DMS153 (cell line): ENCODE measurements around the gene TRIM69.
"Not testable (repeated sequence)": the region's sequence is repeated elsewhere in the genome, so short reads cannot be mapped to it uniquely, and the experiment has no call there.

Experiments used
- DNase-seq: peaks from one replicate; lab custom pipeline; 2025; lab: John Stamatoyannopoulos, UW

The TRIM69 gene

GRCh38 chr15:44736181-44736765 is at the start of gene TRIM69:
Gene TRIM69 (plus strand): TSS chr15:44736528. CDS start chr15:44736705, 177 bp downstream.
- no peak for DNase-seq

- DNase-seq, result not testable (repeated sequence)
These were observed 47.0 kb upstream of the TRIM69 start for GRCh38 chr15:44689318-44689717.

GRCh38 chr15:44690245-44690644 is 46.1 kb upstream of the TRIM69 start:
- not testable (repeated sequence) for DNase-seq

GRCh38 chr15:44692659-44693058 is 43.7 kb upstream of the TRIM69 start:
- no peak for DNase-seq

GRCh38 chr15:44694416-44694815 is 41.9 kb upstream of the TRIM69 start:
- no peak for DNase-seq

- DNase-seq, result no peak
These were observed 41.0 kb upstream of the TRIM69 start for GRCh38 chr15:44695294-44695693.

- no peak for DNase-seq
These were observed 39.3 kb upstream of the TRIM69 start for GRCh38 chr15:44697014-44697413.

- no peak for DNase-seq
These were observed 37.7 kb upstream of the TRIM69 start for GRCh38 chr15:44698641-44699040.

- not testable (repeated sequence) for DNase-seq
These were observed 35.7 kb upstream of the TRIM69 start for GRCh38 chr15:44700676-44701075.

GRCh38 chr15:44705986-44706385 is 30.3 kb upstream of the TRIM69 start:
- DNase-seq, result no peak

- DNase-seq, result no peak
These were observed 29.9 kb upstream of the TRIM69 start for GRCh38 chr15:44706401-44706800.

- no peak for DNase-seq
These were observed 29.2 kb upstream of the TRIM69 start for GRCh38 chr15:44706946-44707636.

- DNase-seq, result no peak
These were observed 25.9 kb upstream of the TRIM69 start for GRCh38 chr15:44710236-44711095.

GRCh38 chr15:44711096-44711742 is 25.1 kb upstream of the TRIM69 start, which contains the start of the genes B2M and PATL2:
Gene B2M (plus strand): TSS chr15:44711517. CDS start chr15:44711547, 30 bp downstream.
Gene PATL2 (minus strand): TSS chr15:44711323. CDS start chr15:44676490, 34,833 bp downstream.
- DNase-seq, result peak; percentile 72

- no peak for DNase-seq
These were observed 24.5 kb upstream of the TRIM69 start for GRCh38 chr15:44711743-44712345.

- DNase-seq, result peak; percentile 35
These were observed 23.9 kb upstream of the TRIM69 start for GRCh38 chr15:44712346-44713005.

- DNase-seq, result no peak
These were observed 23.0 kb upstream of the TRIM69 start for GRCh38 chr15:44713006-44713966.

GRCh38 chr15:44715142-44715796 is 21.1 kb upstream of the TRIM69 start:
- DNase-seq, result no peak

- DNase-seq, result no peak
These were observed 20.5 kb upstream of the TRIM69 start for GRCh38 chr15:44715797-44716334.
